Keratinocyte (primary cell): Measurements from ENCODE around the gene MAPK1.

Experiments used
- CTCF ChIP-seq, 3 experiments: IDR thresholded peaks in 1 of 3; conservative IDR thresholded peaks in 1 of 3; optimal IDR thresholded peaks in 1 of 3; 2 replicates in 2 of 3; 3 replicates in 1 of 3; pipeline versions ENCODE3 to v1.5.1; 2011; ENCODE audit warnings: low read length in 3 of 3, mild to moderate bottlenecking in 3 of 3, moderate library complexity in 2 of 3, control low read depth in 1 of 3, inconsistent platforms in 1 of 3; ENCODE audit not compliant: insufficient read depth in 2 of 3; ENCODE audit errors: extremely low read depth in 1 of 3
- EZH2 ChIP-seq: IDR thresholded peaks from one replicate; pipeline ENCODE4 v1.6.1; 2012; ENCODE audit warnings: inconsistent platforms, mild to moderate bottlenecking, low read length, moderate library complexity

- TF ChIP-seq CTCF (optimal IDR thresholded peaks at IDR 0.05 in 1 of 3, IDR thresholded peaks at IDR 0.05 in 1 of 3, conservative IDR thresholded peaks at IDR 0.05 in 1 of 3; ENCODE audit: extremely low read depth in 1 of 3, insufficient read depth in 2 of 3, low read length in 3 of 3), result no peak
- TF ChIP-seq EZH2, result no peak
Observed at GRCh38 chr22:21903283-21903682, 35.8 kb upstream of the MAPK1 start.
